A673 (cell line): ENCODE measurements around the gene NCKAP5.

ENCODE experiments used
- EZH2 ChIP-seq: fragments of 200-600 bp; sonication (generic); IDR thresholded peaks from 2 replicates; pipeline ENCODE4 v1.6.1; 2017; ENCODE audit warnings: borderline replicate concordance, low read depth, mild to moderate bottlenecking, mixed read lengths, antibody characterized with exemption, low read length; ENCODE audit not compliant: poor library complexity, severe bottlenecking
- TF ChIP-seq, protein P1 (sequence below): fragments of 300-800, 200-600 bp; sonication (generic); conservative IDR thresholded peaks from 2 replicates; pipeline ENCODE4 v1.5.1; 2017; ENCODE audit warnings: low read depth, mild to moderate bottlenecking, antibody characterized with exemption, low read length, moderate library complexity, mixed read lengths

DNA sequence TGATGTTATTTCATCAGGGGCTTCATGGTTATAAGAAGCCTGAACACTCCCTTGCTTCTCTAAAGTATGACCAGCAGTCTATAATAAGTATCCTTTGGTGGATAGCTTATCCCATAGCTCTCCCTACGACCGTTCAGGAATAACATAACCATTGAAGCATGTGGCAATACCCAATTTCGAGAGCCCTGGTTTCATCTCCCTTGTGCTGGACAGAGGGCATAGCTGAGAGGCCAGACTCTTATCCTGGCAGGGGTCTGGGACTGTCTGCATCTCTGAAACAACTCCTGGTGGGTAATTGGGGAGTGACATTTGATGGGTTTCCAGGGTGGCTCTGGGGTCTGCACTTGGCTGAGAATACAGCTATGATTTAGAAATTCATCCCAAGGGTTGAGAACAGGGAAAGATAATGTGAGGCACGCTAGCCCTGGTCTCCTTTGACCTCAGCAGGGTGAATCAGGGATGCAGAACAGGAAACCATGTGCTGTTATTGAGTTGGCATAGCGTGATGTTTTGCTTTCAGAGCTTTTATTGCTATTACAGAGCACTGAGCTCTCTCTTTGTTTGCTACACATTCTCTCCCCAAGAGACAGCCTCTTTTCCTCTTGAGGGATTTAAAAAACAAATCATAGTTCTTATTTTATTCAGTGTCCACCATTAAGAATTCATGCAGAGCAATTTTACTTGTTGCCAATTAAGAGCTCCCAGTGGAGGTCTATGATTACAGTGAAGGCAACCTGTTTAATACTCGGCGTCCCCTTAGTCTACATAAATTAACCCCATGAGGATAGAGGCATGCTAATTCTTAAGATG lies 274.5 kb downstream of the NCKAP5 start:
- TF ChIP-seq, protein P1, sequence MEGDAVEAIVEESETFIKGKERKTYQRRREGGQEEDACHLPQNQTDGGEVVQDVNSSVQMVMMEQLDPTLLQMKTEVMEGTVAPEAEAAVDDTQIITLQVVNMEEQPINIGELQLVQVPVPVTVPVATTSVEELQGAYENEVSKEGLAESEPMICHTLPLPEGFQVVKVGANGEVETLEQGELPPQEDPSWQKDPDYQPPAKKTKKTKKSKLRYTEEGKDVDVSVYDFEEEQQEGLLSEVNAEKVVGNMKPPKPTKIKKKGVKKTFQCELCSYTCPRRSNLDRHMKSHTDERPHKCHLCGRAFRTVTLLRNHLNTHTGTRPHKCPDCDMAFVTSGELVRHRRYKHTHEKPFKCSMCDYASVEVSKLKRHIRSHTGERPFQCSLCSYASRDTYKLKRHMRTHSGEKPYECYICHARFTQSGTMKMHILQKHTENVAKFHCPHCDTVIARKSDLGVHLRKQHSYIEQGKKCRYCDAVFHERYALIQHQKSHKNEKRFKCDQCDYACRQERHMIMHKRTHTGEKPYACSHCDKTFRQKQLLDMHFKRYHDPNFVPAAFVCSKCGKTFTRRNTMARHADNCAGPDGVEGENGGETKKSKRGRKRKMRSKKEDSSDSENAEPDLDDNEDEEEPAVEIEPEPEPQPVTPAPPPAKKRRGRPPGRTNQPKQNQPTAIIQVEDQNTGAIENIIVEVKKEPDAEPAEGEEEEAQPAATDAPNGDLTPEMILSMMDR, result no peak
- TF ChIP-seq EZH2, result no peak
